Smooth muscle cell (in vitro differentiated cells): Measurements from ENCODE around the gene CCDC107. TPM values are rescaled to one million over a fixed set of nuclear protein-coding genes. Genes with fewer than 3 reads are reported as not detected.
"Not testable (repeated sequence)": the region's sequence is repeated elsewhere in the genome, so short reads cannot be mapped to it uniquely, and the experiment has no call there.

Experiments used
- DNase-seq: peaks from one replicate; lab custom pipeline; 2025; ENCODE audit not compliant: unreplicated experiment; lab: John Stamatoyannopoulos, UW
- H2AFZ ChIP-seq: fragments of 200-600 bp; sonication (generic); 2 replicates; pipeline ENCODE4 v1.6.0; 2016; ENCODE audit warnings: antibody characterized with exemption, low read depth, mild to moderate bottlenecking
- H3F3A ChIP-seq: fragments of 200-600 bp; sonication (generic); 2 replicates; pipeline ENCODE4 v1.6.0; 2017; ENCODE audit warnings: antibody characterized with exemption, low read depth
- H3K27ac ChIP-seq: fragments of 200-600 bp; sonication (generic); 2 replicates; pipeline ENCODE4 v1.5.1; 2016; ENCODE audit warnings: low read depth, mild to moderate bottlenecking
- H3K27me3 ChIP-seq: fragments of 200-600 bp; sonication (generic); 2 replicates; pipeline ENCODE4 v1.6.1; 2016; ENCODE audit warnings: low read depth, mild to moderate bottlenecking
- H3K36me3 ChIP-seq: fragments of 200-600 bp; sonication (generic); 2 replicates; pipeline ENCODE4 v1.5.1; 2016; ENCODE audit warnings: low read depth
- H3K4me1 ChIP-seq: fragments of 200-600 bp; sonication (generic); 2 replicates; pipeline ENCODE4 v1.5.1; 2016; ENCODE audit warnings: low read depth
- H3K4me2 ChIP-seq: fragments of 200-600 bp; sonication (generic); 2 replicates; pipeline ENCODE4 v1.6.0; 2016; ENCODE audit warnings: mild to moderate bottlenecking
- H3K4me3 ChIP-seq: fragments of 200-600 bp; sonication (generic); 2 replicates; pipeline ENCODE4 v1.5.1; 2016; ENCODE audit warnings: mild to moderate bottlenecking
- H3K79me2 ChIP-seq: fragments of 200-600 bp; sonication (generic); 2 replicates; pipeline ENCODE4 v1.6.0; 2016; ENCODE audit warnings: low read depth, mild to moderate bottlenecking
- H3K9ac ChIP-seq: fragments of 200-600 bp; sonication (generic); 2 replicates; pipeline ENCODE4 v1.6.0; 2016; ENCODE audit warnings: low read depth
- H3K9me3 ChIP-seq: fragments of 200-600 bp; sonication (generic); replicated peaks from 2 replicates; pipeline ENCODE4 v1.5.1; 2016; ENCODE audit warnings: low read depth
- H4K20me1 ChIP-seq: fragments of 200-600 bp; sonication (generic); 2 replicates; pipeline ENCODE4 v1.6.0; 2016; ENCODE audit warnings: low read depth
- CTCF ChIP-seq: fragments of 200-600 bp; sonication (generic); IDR thresholded peaks from 2 replicates; pipeline ENCODE4 v1.5.1; 2017; ENCODE audit warnings: borderline replicate concordance, mild to moderate bottlenecking, antibody characterized with exemption; ENCODE audit not compliant: insufficient read depth, poor library complexity, severe bottlenecking
- WGBS: methylation state at CpG from one replicate; pipeline ENCODE4 v1.1.7; 2016; ENCODE audit warnings: low lambda C conversion rate; 5-methylcytosine and 5-hydroxymethylcytosine counted together
- polyA plus RNA-seq: library from polyadenylated mRNA; unstranded; fragments of >200 nt; fragmentation: Nextera tagmentation; extraction: Ambion mirVana; gene quantifications from 2 replicates; pipeline ENCODE4 v1.2.1, GENCODE V29; 2016
- total RNA-seq: library from RNA; depleted of rRNA; stranded (reverse); fragments of >200 nt; gene quantifications from 2 replicates; pipeline ENCODE4 v1.2.3, GENCODE V29; 2014

CCDC107 gene
- total and polyA plus RNA-seq, 2 experiments from 2014 or later: 19.6 to 37.1 TPM

- no peak overlapping the region for H3K9ac ChIP-seq
- no peak overlapping the region for H2AFZ ChIP-seq
- H3K4me1 ChIP-seq: peaks cover 7% of the 10 kb centered on the region
- peaks cover 30% of the 10 kb centered on the region for H3K27me3 ChIP-seq
- 35% methylated on average over 8 of the region's 8 CpGs for WGBS
- no peaks in the 10 kb centered on the region for H3K9me3 ChIP-seq
- peaks cover 8% of the 10 kb centered on the region for H3K79me2 ChIP-seq
- no peak overlapping the region for H3K27ac ChIP-seq
- no peaks in the 10 kb centered on the region for H3K36me3 ChIP-seq
- peaks cover 12% of the 10 kb centered on the region for H4K20me1 ChIP-seq
- no peak for DNase-seq
- no peak overlapping the region for H3K4me3 ChIP-seq
- H3K4me2 ChIP-seq: no peak overlapping the region
- peak; percentile 44 for TF ChIP-seq CTCF
- H3F3A ChIP-seq: no peaks in the 10 kb centered on the region
Observed at GRCh38 chr9:35611230-35611797, 46.8 kb upstream of the CCDC107 start.

GRCh38 chr9:35612066-35612465, 46.0 kb upstream of the CCDC107 start:
- not testable (repeated sequence) for H3K9me3 ChIP-seq, H3F3A ChIP-seq, H3K4me3 ChIP-seq, H3K9ac ChIP-seq, H3K79me2 ChIP-seq, H3K4me2 ChIP-seq, H4K20me1 ChIP-seq, H3K4me1 ChIP-seq, H3K36me3 ChIP-seq, H3K27ac ChIP-seq, H2AFZ ChIP-seq, DNase-seq
- peaks cover 38% of the 10 kb centered on the region for H3K27me3 ChIP-seq
- WGBS: 91% methylated on average over 4 of the region's 4 CpGs

- H3K27me3 ChIP-seq: peaks cover 46% of the 10 kb centered on the region
- no peak overlapping the region for H3K9ac ChIP-seq
- no peak for DNase-seq
- H3K36me3 ChIP-seq: no peaks in the 10 kb centered on the region
- H3K9me3 ChIP-seq: no peaks in the 10 kb centered on the region
- no peak overlapping the region for H3K27ac ChIP-seq
- no peak overlapping the region for H3K4me3 ChIP-seq
- no peak overlapping the region for H3K4me2 ChIP-seq
- H3F3A ChIP-seq: no peaks in the 10 kb centered on the region
- H3K4me1 ChIP-seq: no peaks in the 10 kb centered on the region
- TF ChIP-seq CTCF: no peak
- H2AFZ ChIP-seq: no peak overlapping the region
- H3K79me2 ChIP-seq: no peaks in the 10 kb centered on the region
- H4K20me1 ChIP-seq: no peaks in the 10 kb centered on the region
- WGBS: 97% methylated on average over 2 of the region's 2 CpGs
Observed at GRCh38 chr9:35612843-35613242, 45.2 kb upstream of the CCDC107 start.

- DNase-seq: no peak
- Histone ChIP-seq H3K27ac (no peak overlapping the region), H3K9ac (no peak overlapping the region), H3K36me3 (no peaks in the 10 kb centered on the region), H3K79me2 (no peaks in the 10 kb centered on the region), H3K4me1 (peaks cover 3% of the 10 kb centered on the region), H4K20me1 (no peaks in the 10 kb centered on the region), H3K27me3 (peaks cover 52% of the 10 kb centered on the region), H3K4me3 (no peak overlapping the region), H3K4me2 (no peak overlapping the region), H2AFZ (no peak overlapping the region), H3F3A (no peaks in the 10 kb centered on the region), H3K9me3 (no peaks in the 10 kb centered on the region)
- WGBS: 62% methylated on average over 17 of the region's 17 CpGs
- TF ChIP-seq CTCF: no peak
Observed at GRCh38 chr9:35615981-35616680, 42.0 kb upstream of the CCDC107 start.
